ENCODE measurements around the gene SLC25A25.

SLC25A25 gene

GRCh38 chr9:128155736-128156500, 87.9 kb downstream of the SLC25A25 start:
- Histone ChIP-seq H3K36me3 (no peaks in the 10 kb centered on the region), H3K4me1 (ENCODE audit: control insufficient read depth in 1 of 2, insufficient read depth in 1 of 2, low read depth in 1 of 2, low read length in 1 of 2) (peaks cover 42 to 58% of the 10 kb centered on the region in 2 experiments), H3K27ac (peak overlapping the region; percentile 96), H3K27me3 (no peaks in the 10 kb centered on the region), H3K4me3 (ENCODE audit: low read depth in 1 of 2, low read length in 1 of 2) (no peak overlapping the region), H3K9me3 (no peaks in the 10 kb centered on the region)
- no peak for TF ChIP-seq CTCF (IDR thresholded peaks at IDR 0.05)

Measured in neutrophil (primary cell).